HG03280 (cell line): ENCODE data around the gene TOR2A.

Source experiments
- ATAC-seq: cut with Tn5 transposase; IDR thresholded peaks from one replicate; pipeline ENCODE4 v1.9.1; 2021; ENCODE audit warnings: mild to moderate bottlenecking, moderate library complexity; ENCODE audit not compliant: unreplicated experiment

Gene TOR2A

DNA sequence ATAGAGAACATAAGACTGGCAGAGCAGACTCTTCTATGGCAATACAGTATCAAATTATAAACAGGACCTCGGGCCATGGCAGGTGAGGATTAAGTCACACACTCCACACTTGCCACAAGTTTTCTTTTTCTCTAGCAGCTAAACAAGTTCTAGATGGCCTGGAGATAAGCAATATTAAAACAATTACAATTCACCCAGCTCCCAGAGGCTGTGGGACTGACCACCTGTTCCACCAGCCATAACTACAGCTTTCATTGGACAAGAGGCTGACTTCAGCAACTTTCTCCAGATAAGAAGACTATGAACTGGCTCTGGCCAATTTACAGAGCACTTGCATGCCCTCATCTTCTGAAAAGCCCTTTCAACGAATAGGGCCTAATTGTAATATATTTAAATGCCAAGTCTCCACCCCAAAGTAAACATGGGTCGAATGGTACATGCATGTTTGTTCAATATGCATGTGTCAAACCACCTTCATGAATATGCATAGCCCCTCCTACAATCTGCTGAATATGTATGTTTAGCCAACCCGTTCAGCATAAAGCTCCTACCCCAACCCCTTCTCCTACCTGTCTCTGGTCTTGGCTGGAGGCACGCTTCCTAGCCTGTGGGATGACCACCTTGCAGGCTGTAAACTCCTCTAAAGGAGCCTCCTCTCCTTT lies 34.4 kb downstream of the TOR2A start:
- no peak for ATAC-seq

DNA sequence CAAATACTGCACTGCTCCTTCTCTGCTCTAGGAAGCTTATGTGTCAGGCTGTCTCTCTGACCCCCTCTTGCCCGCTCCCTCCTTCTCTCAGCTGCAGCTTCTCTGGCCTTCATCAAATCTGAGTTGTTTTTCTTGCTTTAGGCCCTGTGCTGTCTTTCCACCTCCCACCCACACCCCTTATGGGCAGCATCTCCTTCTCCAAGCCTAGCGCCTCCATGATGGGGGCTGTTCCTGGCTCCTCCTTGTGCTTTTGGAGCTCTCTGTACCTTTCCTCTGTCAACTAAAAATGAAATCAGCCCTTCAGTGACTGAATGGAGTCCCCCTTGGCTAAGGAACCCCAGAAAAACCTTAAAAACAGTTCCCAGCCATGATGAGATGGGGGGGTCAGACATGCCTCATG lies 35.0 kb downstream of the TOR2A start:
- ATAC-seq = no peak

DNA sequence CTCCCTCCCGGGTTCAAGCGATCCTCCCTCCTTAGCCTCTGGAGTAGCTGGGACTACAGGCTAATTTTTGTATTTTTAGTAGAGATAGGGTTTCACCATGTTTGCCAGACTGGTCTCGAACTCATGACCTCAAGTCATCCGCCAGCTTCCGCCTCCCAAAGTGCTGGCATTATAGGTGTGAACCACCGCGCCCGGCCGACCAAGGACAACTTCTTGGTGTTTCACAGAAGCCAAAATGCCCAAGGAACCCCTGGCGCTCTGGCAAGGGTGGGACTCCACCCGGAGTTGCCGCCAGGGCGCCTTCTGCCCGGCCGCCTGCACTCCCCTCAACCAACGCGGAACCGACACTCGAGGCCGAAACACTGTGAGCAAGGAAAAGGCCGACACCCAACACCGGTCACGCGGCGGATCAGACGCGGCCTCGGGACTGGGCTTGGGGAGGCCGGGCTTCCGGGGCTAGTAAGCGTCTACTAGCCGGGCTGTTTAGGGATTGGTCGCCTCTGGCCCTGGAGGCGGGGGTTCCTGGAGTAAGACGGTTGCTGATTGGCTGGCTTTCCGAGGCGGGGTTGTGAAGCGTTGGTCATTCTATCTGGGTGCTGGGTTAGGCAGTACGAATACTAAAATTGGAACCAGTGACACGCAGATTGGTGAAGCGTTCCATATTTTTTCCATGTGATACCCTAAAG lies 36.0 kb downstream of the TOR2A start:
- peak; percentile 96 for ATAC-seq

DNA sequence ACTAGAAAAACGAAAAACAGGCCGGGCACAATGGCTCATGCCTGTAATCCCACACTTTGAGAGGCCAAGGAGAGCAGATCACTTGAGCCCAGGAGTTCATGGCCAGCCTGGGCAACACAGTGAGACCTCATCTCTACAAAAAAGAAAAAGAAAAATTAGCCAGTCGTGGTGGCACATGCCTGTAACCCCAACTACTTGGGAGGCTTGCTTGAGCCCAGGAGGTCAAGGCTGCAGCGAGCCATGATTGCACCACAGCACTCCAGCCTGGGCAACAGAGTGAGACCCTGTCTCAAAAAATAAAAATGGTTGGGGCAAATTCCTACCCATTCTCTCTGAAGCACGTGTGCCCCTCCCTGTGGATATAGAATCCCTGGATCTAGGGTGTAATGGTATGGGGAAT lies 36.7 kb downstream of the TOR2A start:
- no peak for ATAC-seq

- ATAC-seq = no peak
Measured at GRCh38 chr9:127697575-127697974, 37.5 kb downstream of the TOR2A start.

- no peak for ATAC-seq
Measured at GRCh38 chr9:127694890-127695720, 40.0 kb downstream of the TOR2A start.

DNA sequence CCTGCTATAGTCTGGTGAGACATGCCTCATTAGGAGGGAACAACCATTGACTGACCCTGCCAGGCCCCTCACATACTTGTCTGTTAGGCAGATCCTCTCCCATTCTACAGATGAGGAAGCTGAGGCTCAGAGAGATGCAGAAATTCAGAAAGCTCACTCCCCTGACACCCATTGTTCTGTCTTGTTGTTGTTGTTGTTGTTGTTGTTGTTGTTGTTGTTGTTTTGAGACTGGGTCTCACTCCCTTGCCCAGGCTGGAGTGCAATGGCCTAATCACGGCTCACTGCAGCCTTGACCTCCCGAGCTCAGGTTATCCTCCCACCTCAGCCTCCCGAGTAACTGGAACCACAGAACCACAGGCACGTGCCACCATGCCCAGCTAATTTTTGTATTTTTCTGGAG lies 41.4 kb downstream of the TOR2A start:
- ATAC-seq = no peak

DNA sequence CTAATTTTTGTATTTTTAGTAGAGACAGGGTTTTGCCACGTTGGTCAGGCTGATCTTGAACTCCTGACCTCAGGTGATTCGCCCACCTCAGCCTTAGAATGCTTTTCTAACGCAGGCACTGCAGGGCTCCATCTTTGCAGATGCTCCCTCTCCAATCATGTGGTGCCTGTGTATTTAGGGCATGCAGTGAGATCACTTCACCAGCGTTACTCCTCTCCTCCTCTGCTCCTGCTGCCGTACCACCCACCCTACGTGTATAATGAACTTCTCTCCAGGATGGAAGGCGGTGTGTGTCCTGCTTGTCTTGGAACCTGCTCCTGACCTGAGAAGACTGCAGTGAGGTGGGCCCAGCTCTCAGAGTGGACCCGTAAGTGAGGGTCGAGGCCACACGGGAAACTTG lies 42.0 kb downstream of the TOR2A start:
- no peak for ATAC-seq

- ATAC-seq = no peak
Measured at GRCh38 chr9:127692071-127692470, 43.0 kb downstream of the TOR2A start.

GRCh38 chr9:127690735-127691134 lies 44.4 kb downstream of the TOR2A start:
- ATAC-seq = no peak

- ATAC-seq = no peak
Measured at GRCh38 chr9:127689329-127690000, 45.6 kb downstream of the TOR2A start.

DNA sequence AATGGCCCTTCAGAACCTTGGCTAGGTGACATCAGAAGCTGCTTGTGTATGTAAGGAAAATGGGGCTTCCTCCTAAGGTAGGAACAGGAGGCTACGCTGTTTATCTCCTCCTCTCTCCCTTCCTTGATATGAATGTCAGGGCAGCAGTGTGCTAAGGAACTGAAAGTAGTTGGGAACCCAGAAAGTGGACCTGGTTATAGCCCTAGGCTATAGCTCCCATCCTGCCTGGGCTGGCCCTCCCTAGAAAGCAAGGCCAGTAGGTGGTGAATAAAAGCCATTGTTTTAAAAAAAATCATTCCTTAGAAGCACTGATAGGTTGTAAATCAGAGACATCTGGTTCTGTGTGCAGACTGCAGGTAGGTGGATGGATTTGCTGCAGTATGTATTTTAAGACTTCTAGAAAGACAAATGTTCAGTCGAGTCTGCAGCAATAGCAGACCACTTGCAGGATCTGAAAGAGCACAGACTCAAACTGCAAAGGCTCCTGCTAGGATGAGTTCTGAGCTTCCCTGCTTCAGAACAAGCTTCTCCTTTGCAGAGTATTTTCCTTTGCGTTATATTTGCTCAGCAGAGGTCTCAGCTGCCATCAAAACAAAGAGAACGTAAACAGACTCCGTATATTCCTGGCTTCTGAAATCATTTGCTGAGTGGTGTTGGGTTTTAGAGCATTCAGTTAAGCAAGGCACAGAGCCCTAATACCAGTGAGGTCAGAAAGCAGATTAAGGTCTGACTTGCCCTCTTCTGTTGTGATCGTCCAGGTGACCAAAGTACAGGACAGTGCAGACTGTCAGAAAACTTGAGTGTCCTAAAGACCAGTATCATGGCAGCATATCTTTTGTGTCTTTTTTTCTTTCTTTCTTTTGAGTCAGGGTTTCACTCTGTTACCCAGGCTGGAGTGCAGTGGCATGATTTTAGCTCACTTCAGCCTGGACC lies 48.4 kb downstream of the TOR2A start:
- no peak for ATAC-seq

GRCh38 chr9:127684576-127684975 lies 50.5 kb downstream of the TOR2A start:
- no peak for ATAC-seq

- ATAC-seq = no peak
Measured at GRCh38 chr9:127683723-127684122, 51.4 kb downstream of the TOR2A start.

DNA sequence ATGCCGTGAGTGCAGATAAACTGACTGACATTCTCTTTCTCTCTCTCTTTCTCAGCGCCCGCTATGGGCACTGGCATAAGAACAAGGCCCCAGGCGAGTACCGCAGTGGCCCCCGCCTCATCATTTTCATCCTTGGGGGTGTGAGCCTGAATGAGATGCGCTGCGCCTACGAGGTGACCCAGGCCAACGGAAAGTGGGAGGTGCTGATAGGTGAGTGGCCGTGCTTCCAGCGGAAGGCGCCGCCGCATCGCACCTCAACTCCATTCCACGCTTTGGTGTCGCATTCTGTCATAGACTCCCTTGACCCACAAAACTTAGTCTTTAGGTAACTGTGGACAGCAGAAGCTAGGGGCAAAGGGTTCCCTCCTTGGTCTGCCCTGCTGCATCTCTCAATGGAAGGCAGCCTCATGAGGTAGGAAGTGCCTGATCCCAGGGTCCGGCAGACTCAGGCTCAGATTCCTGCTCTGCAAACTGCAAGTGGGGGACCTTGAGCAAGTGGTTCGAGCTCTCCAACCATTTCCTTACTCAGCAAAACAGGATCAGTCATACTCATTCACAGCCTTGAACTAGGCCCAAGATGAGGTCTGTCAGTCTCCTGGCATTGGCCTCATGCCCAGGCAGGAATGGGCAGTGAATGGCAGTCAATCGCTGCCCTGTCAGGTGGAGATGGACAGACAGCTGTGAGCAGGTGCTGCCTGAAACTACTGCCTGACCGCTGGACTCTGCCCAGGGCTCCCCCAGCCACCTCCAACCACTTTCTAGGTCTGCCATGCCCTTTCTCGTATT lies 52.5 kb downstream of the TOR2A start:
- ATAC-seq = no peak
